GM12875 (cell line): ENCODE results near the gene CCDC17.

Experiments
- H3K4me3 ChIP-seq: one replicate; pipeline ENCODE4 v1.5.1; 2011; ENCODE audit warnings: low read depth, low read length, control low read depth
- TF ChIP-seq, protein P1 (sequence below): IDR thresholded peaks from 2 replicates; pipeline ENCODE4 v1.5.1; 2011; ENCODE audit warnings: low read depth, mild to moderate bottlenecking, control low read depth, inconsistent platforms, low read length, moderate library complexity, borderline replicate concordance; ENCODE audit not compliant: insufficient read depth

The CCDC17 gene

GRCh38 chr1:45574105-45574626 is 49.7 kb downstream of the CCDC17 start:
- H3K4me3 ChIP-seq: no peak overlapping the region
- TF ChIP-seq, protein P1, sequence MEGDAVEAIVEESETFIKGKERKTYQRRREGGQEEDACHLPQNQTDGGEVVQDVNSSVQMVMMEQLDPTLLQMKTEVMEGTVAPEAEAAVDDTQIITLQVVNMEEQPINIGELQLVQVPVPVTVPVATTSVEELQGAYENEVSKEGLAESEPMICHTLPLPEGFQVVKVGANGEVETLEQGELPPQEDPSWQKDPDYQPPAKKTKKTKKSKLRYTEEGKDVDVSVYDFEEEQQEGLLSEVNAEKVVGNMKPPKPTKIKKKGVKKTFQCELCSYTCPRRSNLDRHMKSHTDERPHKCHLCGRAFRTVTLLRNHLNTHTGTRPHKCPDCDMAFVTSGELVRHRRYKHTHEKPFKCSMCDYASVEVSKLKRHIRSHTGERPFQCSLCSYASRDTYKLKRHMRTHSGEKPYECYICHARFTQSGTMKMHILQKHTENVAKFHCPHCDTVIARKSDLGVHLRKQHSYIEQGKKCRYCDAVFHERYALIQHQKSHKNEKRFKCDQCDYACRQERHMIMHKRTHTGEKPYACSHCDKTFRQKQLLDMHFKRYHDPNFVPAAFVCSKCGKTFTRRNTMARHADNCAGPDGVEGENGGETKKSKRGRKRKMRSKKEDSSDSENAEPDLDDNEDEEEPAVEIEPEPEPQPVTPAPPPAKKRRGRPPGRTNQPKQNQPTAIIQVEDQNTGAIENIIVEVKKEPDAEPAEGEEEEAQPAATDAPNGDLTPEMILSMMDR: no peak

GRCh38 chr1:45573231-45573804 is 50.5 kb downstream of the CCDC17 start:
- no peak overlapping the region for H3K4me3 ChIP-seq
- TF ChIP-seq, protein P1: no peak

DNA sequence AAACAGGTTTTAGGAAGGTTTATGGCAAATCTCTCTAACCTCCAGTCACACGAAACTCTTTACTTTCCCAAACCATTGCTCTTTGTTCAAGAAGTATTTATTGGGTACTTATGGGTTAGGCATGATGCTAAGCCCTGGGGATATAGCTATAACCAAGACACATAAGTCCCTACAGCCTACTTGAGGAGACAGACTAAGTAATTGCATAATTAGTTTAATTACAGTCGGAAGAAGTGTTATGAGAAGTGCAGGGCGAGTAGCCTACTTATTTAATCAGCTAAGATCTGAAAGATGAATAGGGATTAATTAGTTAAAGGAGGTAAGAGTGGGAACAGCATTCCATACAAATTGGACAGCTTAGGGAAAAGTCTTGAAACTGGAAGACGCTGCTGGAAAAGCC is 53.2 kb downstream of the CCDC17 start:
- TF ChIP-seq, protein P1: no peak
- no peak overlapping the region for H3K4me3 ChIP-seq
